ENCODE results near the gene PTPRN2.
A peak's percentile ranks its signal among the peaks of the same experiment; 100 is the strongest.

The PTPRN2 gene

DNA sequence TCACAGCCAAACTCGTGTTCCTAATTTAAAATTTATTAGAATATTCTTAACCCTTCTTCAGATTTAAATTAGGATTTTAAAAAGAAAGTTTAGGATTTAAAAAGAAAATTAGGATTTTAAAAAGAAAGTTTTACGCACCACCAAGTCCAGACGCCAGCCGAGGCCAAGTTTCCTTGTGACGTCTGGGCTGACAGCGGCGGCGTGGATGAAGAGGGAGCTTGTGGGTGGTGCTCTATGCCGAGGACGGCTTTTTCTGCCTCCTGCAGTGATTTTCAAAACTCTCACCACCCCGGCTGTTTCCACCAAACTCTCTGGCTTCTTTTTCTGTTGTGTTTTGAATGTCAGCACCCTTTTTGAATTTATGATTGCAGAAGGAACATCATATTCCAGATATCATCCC is 997.9 kb downstream of the PTPRN2 start:
- DNase-seq = no peak

DNA sequence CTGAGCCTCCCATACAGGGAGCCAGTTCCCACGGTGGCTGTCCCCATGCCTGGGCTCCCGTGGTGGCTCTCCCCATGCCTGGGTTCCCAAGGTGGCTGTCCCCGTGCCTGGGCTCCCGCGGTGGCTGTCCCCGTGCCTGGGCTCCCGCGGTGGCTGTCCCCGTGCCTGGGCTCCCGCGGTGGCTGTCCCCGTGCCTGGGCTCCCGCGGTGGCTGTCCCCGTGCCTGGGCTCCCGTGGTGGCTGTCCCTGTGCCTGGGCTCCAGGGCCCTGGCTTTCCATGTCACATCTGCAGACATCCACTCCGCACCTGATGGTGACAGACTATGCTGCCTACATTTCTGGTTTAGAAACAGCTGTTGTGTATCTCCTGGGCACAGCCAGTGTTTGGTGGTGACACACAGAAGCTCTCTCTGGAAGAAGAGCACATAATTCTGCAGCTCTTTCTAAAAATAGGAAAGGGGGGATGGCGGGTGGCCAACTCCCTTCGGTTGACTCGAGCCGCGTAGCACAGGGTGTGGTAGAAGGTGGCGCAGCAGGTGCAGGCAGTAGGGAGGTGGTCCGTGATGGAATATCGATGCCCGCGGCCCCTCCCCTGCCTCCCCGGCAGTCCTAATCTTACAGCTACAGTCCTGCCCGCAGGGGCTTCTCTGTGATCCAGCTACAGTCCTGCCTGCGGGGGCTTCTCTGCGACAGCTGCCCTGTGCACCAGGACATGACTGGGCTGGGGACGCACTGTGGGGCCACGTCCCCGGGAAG is 999.6 kb downstream of the PTPRN2 start:
- peak; percentile 84 for DNase-seq

DNA sequence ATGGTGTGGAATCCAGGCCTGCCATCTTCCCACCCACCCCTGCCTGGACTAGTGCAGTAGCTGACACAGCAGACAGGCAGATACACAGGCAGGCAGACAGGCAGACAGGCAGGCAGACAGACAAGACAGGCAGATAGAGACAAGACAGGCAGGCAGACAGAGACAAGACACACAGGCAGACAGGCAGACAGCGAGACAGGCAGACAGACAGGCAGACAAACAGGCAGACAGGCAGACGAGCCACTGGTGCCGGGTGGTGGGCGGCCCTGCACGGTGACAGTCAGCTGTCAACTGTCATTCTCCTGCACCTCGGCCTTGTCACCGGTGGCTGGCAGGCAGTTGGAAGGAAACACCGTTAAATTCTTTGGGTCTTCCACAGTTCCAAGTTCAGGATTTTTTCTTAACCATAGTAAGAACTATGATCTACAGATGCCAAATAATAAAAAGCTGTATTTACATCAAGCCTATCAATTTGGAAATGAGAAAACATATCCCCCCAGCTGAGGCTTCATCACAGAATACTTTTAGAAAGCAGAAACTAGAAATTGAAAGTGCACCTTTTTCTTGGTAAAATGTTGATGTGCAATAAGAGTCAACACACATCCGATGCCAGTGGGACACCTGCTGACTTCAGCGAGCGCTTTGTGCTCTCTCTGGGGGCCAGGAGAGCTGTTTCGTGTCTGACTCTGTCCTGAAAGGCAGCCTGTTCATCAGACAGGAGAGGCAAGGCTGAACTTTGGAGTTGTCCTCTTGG is 1000.4 kb downstream of the PTPRN2 start:
- no peak for DNase-seq

DNA sequence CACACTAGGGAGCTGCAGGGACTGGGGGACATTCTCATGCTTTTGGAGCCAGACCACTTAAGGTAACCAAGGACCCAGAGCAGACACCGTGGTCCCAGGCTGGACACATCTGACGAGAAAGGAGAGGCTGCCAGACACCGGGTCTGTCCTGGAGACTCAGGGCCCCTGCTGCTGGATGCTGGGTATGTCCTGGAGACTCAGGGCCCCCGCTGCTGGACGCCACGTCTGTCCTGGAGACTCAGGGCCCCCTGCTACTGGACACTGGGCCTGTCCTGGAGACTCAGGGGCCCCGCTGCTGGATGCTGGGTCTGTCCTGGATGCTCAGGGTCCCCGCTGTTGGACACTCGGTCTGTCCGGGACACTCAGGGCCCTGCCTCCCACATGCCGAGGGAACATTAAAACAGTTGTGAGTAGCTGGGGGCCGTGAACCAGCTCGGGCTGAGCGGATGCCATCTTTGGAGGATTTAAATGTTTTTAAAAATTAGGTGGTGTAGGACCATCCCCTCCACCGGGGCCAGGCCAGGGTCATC is 1001.1 kb downstream of the PTPRN2 start:
- DNase-seq = no peak

DNA sequence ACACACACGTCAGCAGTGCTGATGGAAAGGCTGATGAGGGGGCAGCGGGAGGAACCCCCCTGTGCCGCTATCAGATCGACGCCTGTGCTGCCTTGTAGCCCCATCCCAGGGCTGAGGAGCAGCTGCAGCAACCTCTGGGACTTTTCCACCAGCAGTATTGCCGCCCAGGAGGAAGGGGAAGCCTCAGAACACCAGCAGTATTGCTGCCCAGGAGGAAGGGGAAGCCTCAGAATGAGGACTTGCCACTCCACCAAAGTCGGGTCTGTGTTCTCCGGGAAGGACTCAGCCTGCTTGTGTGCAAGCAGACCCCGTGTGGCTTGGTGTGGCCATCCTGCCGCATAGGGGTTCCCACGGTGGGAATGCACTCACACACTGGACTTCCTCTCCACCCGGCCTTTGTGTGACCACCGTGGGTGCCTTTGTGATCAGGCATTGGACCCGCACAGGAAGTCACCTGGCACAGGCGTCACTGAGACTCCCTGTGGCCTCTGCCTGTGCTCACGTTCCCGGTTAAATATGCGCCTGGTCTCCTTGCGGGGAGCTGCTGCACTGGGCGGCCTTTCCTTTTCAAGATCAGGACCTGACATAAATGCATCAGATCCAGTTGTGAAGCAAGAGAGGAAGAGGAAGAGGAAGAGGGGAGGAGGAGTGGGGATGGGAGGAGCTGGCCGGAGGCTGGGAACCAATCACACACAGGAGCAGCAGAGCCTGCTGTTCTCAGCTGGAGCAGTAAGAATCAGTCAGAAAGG is 1002.3 kb downstream of the PTPRN2 start:
- no peak for DNase-seq

DNA sequence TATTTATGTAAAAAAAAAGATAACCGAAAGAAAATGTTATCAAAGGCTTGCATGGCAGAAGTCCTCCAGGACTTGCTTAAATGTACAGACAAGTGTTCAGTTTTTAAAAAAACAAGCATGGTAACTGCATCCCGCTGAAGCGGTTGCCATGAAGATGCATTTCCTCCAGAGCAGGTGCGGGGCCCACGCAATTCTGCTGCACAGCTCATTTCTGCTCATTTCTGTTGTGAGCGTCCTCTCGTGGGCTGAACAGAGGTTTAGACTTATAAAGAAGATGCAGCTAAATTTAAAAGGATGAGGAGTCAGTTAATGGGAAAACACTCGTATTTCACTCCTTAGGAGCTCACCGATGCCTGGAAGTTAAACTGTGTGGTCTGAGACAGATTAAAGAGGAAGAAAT is 1003.2 kb downstream of the PTPRN2 start:
- DNase-seq = no peak

DNA sequence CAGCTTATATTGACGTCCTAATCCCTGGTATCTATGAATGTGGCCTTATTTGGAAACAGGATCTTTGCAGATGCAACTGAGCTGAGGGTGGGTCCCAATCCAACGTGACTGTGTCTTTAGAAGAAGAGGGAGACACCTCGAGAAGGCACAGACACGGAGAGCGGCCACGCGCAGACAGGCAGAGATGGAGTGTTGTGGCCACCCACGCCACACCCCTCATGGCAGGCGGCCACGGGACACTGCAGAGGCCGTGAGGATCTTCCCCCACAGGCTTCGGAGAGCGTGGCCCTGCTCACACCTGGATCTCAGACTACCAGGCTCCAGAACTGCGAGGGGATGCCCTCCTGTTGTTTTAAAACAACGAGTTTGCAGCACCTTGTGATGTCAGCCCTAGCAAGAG is 1005.9 kb downstream of the PTPRN2 start:
- no peak for DNase-seq

DNA sequence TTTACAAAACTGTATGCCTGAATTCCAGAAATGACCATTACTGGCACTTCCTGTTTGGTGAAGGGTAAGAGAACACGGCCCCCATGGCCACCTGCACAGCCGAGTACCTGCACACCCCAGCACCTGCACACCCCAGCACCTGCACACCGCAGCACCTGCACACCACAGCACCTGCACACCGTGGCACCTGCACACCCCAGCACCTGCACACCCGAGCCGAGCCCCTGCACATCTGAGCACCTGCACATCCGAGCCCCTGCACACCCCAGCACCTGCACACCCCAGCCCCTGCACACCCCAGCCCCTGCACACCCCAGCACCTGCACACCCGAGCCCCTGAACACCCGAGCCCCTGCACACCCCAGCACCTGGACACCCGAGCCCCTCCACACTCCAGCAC is 1007.3 kb downstream of the PTPRN2 start:
- no peak for DNase-seq

DNA sequence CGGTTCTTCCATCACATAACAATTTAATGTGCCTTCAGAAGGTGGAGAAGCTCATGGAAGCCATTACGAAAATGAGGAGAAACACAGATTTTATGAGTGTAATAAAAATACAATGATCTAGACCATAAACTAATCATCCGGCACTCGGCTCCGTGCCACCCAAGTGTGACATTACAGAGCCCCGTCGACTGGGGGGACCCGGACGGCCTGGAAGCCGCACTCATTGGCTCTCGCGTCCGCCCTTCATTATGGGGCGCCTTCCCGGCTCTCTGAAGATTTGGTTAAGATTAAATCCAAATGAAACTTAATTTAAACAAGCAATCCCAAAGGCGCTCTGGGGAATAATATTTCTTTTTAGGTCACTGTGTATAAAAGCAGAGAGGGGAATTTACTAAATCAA is 1008.2 kb downstream of the PTPRN2 start:
- DNase-seq = no peak

DNA sequence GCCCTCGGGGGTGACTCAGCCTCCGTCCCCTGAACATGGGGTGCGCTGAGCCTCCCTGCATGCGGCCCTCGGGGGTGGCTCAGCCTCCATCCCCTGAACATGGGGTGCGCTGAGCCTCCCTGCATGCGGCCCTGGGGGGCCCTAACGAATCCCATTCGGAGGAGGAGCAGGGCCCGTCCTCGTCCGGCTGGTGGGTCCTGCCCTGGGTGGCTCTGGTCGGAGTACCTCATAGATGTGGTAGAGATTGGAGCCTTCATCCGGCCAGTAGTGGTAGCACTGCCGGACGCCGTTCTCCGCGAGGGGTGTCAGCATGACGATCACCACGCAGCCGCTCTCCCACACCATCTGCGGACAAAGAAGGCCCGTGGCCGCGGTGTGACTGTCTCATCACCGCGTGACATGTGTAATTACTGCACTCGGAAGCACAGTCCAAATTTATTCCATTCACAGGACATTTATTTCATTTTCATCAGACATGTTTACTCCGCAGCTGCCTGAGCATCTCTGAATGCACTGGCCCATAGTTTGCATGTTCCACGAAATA is 1009.8 kb downstream of the PTPRN2 start:
- no peak for DNase-seq

DNA sequence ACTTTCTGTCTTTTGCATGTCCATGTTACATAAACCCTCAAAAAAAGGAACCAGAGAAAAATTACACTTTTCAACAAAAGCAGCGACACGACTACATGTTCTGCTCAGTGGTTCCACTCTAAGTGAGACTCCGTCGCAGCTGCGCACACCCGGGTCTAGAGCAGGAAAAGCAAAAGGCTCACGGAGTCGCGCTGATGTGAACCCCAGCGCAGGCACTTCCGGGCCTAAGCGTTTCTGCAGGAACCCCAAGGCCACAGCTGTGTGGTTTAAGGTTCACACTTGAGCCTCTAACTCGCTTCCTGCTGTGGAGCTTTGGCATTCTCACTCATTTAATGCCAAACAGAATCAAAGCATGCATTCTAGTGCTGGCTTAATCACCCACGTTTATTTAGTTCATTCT is 1010.6 kb downstream of the PTPRN2 start:
- DNase-seq = no peak

DNA sequence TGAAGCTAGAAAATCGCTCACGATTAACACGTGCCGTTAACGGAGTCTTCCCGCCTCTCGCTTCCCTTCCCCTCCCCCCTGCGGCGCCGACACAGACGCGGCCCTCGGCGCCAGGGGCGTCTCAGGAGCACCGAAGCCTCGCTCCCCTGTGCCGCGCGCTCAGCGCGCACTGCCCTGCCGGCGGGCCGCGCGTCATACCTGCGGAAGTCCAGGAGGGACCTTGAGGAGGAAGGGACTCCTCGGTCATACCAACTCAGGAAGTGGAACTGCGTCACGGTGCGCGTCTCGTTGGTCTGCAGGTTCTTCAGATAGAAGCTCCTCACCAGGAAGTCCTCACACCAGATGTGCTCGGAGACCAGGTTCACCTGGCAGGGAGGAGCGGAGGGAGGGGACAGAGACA is 1011.2 kb downstream of the PTPRN2 start:
- DNase-seq = no peak

DNA sequence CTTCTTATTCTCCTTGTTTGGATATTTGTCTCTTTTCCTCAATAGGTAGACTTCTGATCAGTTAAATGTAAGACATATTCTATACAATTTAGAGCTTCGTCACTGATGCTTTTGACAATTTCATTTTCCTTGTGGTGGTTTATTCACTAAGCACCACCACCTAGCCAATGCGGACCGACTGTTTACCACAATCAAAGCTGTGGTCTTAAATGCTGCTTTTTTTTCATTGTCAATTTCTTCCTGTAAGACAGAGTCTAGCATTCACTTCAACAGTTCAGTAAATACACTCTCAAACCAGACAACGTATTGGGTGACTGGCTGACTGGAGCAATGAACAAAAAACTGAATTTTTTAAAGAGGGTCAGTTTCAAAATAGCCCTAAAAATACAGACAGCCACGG is 1011.8 kb downstream of the PTPRN2 start:
- DNase-seq = no peak

DNA sequence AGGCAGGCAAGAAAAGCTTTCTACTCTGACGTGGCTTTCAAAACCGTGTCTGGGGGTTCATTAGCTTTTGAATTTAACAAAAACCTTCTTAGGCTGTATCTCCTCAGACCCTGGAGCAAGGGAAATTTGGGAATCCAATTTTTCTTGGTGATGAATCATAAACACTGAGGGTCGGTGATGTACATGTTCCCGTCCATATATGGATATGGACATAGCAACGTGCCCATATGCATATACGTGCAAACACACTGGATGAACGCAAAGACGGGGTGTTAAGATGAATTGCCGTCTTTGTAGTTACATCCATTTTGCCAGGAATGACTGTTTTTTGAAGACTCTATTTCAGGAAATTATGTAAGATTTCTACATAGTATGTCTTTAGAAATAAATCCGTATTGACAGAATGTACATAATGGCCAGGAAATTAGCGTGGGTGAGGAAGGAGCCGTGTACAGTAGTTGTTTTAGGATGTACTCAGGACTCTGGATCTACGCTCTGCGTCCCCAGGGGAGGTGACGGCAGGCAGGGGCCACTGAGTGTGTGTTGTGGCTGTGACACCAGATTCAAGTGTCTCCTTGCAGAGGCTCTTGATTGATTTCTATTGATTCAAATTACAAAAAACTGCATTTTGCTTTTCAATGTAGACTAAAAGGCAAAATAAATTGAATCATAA is 1012.6 kb downstream of the PTPRN2 start:
- no peak for DNase-seq

DNA sequence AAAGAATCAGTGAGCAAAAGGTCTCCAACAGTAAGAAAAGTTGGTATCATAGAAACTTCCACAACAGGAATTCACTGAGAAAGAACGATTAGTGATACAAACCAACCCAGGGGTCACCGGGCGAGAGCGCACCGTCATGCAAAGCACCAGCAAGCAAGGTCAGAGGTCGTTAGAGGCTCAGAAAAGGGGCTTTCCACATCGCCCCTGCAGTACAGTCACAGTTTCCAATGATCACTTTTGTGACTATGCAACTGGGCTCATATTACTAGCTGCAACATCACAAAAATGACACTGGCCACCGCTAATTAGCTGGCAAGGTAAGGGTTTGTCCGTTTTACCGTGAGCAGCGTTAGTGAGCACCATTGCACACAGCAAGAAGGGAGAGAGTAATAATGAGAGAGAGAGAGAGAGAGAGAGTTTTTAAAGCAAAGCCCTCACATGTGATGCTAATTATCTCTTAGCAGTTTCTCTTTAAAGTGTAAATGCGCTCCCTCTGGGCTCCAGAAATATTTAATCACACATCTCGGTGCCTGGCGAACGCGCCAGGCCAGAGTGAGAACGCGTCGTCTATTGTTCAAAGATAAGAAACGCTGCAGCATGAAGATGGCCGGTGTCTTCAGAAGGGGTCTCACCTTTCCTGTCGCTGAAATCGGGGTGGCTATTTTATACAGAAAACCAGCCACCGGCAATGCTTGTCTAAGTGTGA is 1013.4 kb downstream of the PTPRN2 start:
- no peak for DNase-seq

DNA sequence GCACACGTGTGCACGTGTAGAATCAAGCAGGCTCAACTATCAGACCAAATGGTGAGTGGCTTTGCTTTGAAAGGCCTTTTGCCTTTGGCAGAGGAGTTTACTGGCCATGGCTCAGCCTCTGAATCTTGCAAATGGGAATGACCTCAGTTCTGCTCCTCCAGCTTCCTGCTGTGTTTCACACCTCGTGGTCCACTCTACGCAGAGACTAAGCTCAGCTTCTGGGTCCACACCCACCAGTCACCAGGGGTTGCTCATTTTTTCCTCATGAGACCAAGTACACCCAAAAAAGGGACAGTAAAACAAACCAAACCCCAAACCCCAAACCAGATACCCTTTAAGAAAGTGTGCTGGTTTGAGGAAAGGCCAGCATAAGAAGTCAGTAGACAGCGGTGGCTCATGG is 1014.4 kb downstream of the PTPRN2 start:
- no peak for DNase-seq

DNA sequence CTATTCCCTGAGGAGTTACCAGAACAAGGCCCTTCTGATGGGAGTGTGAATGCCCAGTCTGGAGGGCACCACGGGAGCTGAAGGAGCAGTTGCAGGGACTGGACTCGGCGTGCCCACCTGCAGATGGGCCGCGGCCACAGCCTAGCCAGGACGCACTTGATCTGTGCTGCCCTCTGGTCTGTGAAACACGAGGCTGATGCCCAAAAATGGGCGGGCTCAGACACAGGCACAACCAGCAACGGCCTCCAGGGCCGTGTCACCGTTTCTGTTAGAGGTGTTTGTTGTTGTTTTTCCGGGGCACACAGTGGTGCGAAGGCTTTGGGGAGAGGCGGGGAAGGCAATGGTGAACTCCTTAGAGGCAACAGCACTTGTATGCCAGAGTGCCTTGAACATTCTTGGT is 1015.0 kb downstream of the PTPRN2 start:
- DNase-seq = no peak

DNA sequence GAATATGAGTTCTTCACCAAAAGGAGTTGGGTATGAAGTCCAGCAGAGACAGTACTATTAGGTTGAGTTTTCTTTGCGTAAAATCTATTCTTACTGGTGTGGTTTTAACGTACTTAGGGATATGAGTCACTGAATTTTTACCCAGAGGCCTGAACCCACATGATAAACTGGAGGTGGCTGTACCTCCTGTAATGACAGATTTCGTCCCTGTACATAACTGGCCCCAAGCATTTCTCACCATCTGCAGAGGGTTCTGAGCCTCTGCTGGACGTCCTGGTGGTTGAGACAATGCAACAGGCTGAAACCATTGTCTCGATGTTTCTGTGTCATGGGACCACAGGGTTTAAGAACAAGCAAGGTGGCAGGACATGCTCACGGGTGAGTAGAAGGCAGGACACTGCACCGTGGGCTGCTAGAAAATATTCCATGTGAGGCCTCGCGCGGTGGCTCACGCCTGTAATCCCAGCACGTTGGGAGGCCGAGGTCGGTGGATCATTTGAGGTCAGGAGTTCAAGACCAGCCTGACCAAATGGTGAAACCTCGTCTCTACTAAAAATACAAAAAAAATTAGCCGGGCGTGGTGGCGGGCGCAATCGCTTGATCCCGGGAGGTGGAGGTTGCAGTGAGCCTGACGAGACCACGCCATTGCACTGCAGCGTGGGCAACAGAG is 1017.0 kb downstream of the PTPRN2 start:
- DNase-seq = no peak

DNA sequence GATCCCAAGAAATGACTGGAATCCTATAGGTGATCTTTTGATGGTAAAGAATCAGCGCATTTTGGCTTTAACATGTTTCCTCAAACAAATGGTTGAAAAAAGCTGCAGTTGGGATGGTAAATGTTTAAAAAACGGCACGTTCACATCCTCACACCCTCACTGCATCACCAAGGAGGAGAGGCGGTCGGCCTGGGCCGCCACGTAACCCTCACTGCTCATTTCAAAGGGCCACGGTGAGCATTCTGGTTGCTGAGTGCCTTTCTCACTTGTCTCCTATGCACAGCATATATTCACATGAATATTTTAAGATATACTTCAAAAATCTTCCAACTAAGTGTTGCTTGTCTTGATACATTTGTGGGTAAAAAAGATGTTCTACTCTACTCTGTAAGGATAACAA is 1017.7 kb downstream of the PTPRN2 start:
- DNase-seq = no peak

DNA sequence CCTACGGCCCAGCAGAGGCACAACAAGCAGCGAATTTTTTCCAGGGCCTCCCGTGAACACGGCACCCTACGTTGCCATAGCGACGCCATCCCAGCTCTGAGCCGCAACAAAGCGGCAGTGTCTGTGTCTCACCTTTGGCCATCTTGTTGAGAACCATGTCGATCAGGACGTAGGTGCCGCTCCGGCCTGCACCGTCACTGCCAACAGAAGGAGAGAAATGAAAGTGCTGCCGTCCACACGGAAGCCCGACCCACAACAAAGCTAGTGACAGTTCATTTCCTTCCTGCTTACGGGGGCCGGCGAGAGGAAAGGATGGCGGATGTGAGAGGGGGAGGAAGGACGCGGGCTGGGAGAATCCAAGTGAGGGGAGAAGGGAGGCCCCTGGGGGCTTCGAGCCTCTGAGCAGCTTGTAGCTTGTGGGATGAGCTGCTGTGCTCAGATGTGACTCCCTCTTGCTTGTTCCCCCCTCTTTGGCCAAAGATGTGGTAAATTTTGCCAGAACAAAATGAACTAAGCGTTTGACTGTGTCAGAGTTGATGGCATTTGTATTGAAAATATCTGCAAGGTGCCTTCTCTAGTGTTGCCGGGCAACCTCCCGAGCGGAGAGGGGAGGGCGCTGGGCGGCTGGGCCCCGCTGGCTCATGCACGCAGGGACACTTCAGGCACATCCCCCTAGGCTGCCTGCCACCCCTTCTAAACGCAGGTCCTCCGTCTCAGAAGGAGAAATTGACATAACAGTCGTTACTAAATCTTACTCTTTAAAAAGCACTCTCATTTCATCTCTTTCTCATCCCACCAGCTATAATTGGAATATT is 1018.6 kb downstream of the PTPRN2 start:
- no peak for DNase-seq
